C4-2B (cell line): ENCODE measurements around the gene EPB41.

ENCODE experiments used
- ZFX ChIP-seq: fragments of 450-650 bp; IDR thresholded peaks from 2 replicates; pipeline ENCODE4 v1.6.1; 2017
- TF ChIP-seq, protein P1 (sequence below): fragments of 450-650 bp; conservative IDR thresholded peaks from 2 replicates; pipeline ENCODE4 v1.5.1; 2017; ENCODE audit warnings: mild to moderate bottlenecking

DNA sequence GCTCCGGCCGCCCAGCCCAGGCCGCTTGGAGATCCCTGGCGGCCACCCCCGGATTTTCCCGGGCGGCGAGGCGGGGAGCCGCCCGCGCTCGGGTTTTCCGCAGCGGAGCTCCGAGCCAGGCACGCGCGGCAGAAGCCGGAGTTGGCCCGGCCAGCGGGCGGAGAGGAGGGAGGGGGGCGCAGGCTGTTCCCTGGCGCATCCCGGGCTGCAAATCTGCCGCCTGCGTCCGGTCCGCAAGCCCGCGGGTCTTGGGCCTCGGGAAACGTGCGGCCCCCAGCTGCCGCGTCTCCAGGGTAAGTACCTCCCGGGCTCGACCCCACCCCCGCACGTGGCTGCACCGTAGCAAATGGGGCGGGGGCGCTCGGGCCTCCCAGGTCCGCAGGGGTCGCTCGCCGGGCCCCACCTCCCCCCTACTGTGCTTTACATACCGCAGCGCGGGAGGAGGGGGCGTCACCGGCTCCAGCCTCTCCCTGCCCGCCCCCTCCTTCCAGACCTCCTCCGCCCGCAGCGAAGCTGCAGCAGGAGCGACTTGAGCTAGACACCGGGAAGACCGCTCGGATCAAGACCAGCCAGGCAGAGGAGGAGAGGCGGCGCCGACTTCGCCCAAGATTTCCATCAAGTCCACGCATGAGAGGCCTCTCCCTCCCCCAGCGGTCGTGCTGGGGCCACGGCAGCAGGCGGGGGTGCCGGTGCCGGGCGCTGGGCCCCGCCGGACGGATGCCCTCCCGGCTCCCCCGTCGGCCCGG is 207.7 kb downstream of the EPB41 start:
- TF ChIP-seq, protein P1, sequence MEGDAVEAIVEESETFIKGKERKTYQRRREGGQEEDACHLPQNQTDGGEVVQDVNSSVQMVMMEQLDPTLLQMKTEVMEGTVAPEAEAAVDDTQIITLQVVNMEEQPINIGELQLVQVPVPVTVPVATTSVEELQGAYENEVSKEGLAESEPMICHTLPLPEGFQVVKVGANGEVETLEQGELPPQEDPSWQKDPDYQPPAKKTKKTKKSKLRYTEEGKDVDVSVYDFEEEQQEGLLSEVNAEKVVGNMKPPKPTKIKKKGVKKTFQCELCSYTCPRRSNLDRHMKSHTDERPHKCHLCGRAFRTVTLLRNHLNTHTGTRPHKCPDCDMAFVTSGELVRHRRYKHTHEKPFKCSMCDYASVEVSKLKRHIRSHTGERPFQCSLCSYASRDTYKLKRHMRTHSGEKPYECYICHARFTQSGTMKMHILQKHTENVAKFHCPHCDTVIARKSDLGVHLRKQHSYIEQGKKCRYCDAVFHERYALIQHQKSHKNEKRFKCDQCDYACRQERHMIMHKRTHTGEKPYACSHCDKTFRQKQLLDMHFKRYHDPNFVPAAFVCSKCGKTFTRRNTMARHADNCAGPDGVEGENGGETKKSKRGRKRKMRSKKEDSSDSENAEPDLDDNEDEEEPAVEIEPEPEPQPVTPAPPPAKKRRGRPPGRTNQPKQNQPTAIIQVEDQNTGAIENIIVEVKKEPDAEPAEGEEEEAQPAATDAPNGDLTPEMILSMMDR, result no peak
- TF ChIP-seq ZFX, result no peak
